OCI-LY3 (cell line): ENCODE results near the gene HMOX1.

Experiments used
- EZH2phosphoT487 ChIP-seq: fragments of 200-600 bp; shearing (Covaris generic); IDR thresholded peaks from 2 replicates; pipeline ENCODE4 v1.6.1; 2018; ENCODE audit warnings: antibody characterized with exemption, mixed run types, low read depth
- TF ChIP-seq, protein P1 (sequence below): fragments of 200-600, 300-600 bp; sonication (generic); IDR thresholded peaks from 2 replicates; pipeline ENCODE4 v1.5.1; 2014; ENCODE audit warnings: antibody characterized with exemption, low read length, low read depth

- TF ChIP-seq, protein P1, sequence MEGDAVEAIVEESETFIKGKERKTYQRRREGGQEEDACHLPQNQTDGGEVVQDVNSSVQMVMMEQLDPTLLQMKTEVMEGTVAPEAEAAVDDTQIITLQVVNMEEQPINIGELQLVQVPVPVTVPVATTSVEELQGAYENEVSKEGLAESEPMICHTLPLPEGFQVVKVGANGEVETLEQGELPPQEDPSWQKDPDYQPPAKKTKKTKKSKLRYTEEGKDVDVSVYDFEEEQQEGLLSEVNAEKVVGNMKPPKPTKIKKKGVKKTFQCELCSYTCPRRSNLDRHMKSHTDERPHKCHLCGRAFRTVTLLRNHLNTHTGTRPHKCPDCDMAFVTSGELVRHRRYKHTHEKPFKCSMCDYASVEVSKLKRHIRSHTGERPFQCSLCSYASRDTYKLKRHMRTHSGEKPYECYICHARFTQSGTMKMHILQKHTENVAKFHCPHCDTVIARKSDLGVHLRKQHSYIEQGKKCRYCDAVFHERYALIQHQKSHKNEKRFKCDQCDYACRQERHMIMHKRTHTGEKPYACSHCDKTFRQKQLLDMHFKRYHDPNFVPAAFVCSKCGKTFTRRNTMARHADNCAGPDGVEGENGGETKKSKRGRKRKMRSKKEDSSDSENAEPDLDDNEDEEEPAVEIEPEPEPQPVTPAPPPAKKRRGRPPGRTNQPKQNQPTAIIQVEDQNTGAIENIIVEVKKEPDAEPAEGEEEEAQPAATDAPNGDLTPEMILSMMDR, result no peak
- no peak for TF ChIP-seq EZH2phosphoT487
Measured at GRCh38 chr22:35424761-35425160, 43.9 kb downstream of the HMOX1 start.
